Endothelial cell of umbilical vein (primary cell): ENCODE data around the gene CELA3B. TPM values are rescaled to one million over a fixed set of nuclear protein-coding genes. Genes with fewer than 3 reads are reported as not detected.

ENCODE experiments used
- BruUV-seq: library from RNA; stranded (reverse); fragments of 400-500 nt; replicated peaks from 2 replicates; lab custom pipeline; 2021; lab: Mats Ljungman, UMichigan
- CTCF ChIA-PET: fragments of 300-600, 350-600 bp; sonication (Branson Sonifier 250); formaldehyde crosslinking; loops from one replicate; lab custom pipeline; 2021; ENCODE audit warnings: antibody characterized with exemption, inconsistent platforms; lab: Charles Lee
- POLR2A ChIA-PET: fragments of 300-600, 350-600 bp; sonication (Branson Sonifier 250); formaldehyde crosslinking; loops from one replicate; lab custom pipeline; 2021; ENCODE audit warnings: antibody characterized with exemption, inconsistent platforms; lab: Charles Lee
- DNase-seq: peaks from one replicate; pipeline ENCODE4 v3.0.0-alpha.2; 2011; ENCODE audit warnings: low read depth, low spot score
- FAIRE-seq: peaks from 2 replicates; lab custom pipeline; 2011; peaks lifted over from hg19 to GRCh38; lab: Jason Lieb, UNC
- H2AFZ ChIP-seq: 2 replicates; pipeline ENCODE4 v1.6.0; 2012; ENCODE audit warnings: low read depth, low read length, control low read depth, inconsistent platforms
- H3K27ac ChIP-seq: 2 replicates; pipeline ENCODE4 v1.5.1; 2011; ENCODE audit warnings: low read depth, mild to moderate bottlenecking, control low read depth, low read length, moderate library complexity; ENCODE audit not compliant: insufficient read depth
- H3K27me3 ChIP-seq, 2 experiments: 2 replicates each; pipeline versions ENCODE4 v1.6.0 to v1.6.1; 2011; ENCODE audit warnings: low read length in 2 of 2, mixed read lengths in 1 of 2; ENCODE audit not compliant: control insufficient read depth in 2 of 2, insufficient read depth in 2 of 2
- H3K36me3 ChIP-seq, 2 experiments: 2 replicates in 1 of 2; 3 replicates in 1 of 2; pipeline ENCODE4 v1.5.1; 2011; ENCODE audit warnings: low read length in 2 of 2, mild to moderate bottlenecking in 1 of 2, moderate library complexity in 1 of 2; ENCODE audit not compliant: control insufficient read depth in 2 of 2, insufficient read depth in 2 of 2; ENCODE audit errors: extremely low read depth in 1 of 2
- H3K4me1 ChIP-seq: 3 replicates; pipeline ENCODE4 v1.5.1; 2011; ENCODE audit warnings: mild to moderate bottlenecking, low read length; ENCODE audit not compliant: control insufficient read depth, insufficient read depth; ENCODE audit errors: extremely low read depth
- H3K4me2 ChIP-seq: 2 replicates; pipeline ENCODE4 v1.6.1; 2011; ENCODE audit warnings: low read length, control low read depth, mixed read lengths; ENCODE audit not compliant: insufficient read depth
- H3K4me3 ChIP-seq, 3 experiments: fragments of 200-600 bp in 1 of 3; sonication (generic), shearing (Covaris generic) in 1 of 3; replicated peaks in 1 of 3; 2 replicates each; pipeline ENCODE4 v1.5.1; 2011 to 2016; ENCODE audit warnings: control low read depth in 3 of 3, low read length in 3 of 3, mild to moderate bottlenecking in 2 of 3, inconsistent platforms in 1 of 3, low read depth in 1 of 3, moderate library complexity in 1 of 3; ENCODE audit not compliant: insufficient read depth in 1 of 3
- H3K79me2 ChIP-seq: 2 replicates; pipeline ENCODE4 v1.6.0; 2012; ENCODE audit warnings: low read length, inconsistent platforms; ENCODE audit not compliant: control insufficient read depth, insufficient read depth
- H3K9ac ChIP-seq: replicated peaks from 2 replicates; pipeline ENCODE3; 2011; ENCODE audit warnings: low read length, control low read depth; ENCODE audit not compliant: insufficient read depth; ENCODE audit errors: extremely low read depth
- H3K9me1 ChIP-seq: replicated peaks from 3 replicates; pipeline ENCODE4 v1.6.0; 2011; ENCODE audit warnings: mild to moderate bottlenecking, low read length; ENCODE audit not compliant: control insufficient read depth, insufficient read depth; ENCODE audit errors: extremely low read depth
- H3K9me3 ChIP-seq: replicated peaks from 2 replicates; pipeline ENCODE4 v1.5.1; 2012; ENCODE audit warnings: low read length, inconsistent platforms; ENCODE audit not compliant: control insufficient read depth, insufficient read depth
- H4K20me1 ChIP-seq: replicated peaks from 2 replicates; pipeline ENCODE3; 2011; ENCODE audit warnings: mild to moderate bottlenecking, low read length; ENCODE audit not compliant: control insufficient read depth, insufficient read depth; ENCODE audit errors: extremely low read depth
- EZH2 ChIP-seq: IDR thresholded peaks from 2 replicates; pipeline ENCODE4 v1.6.1; 2012; ENCODE audit warnings: borderline replicate concordance, low read depth, mild to moderate bottlenecking, moderate library complexity, low read length, inconsistent platforms; ENCODE audit not compliant: severe bottlenecking
- FOS ChIP-seq: IDR thresholded peaks from 2 replicates; pipeline ENCODE4 v1.6.1; 2011; ENCODE audit warnings: mild to moderate bottlenecking, low read length, moderate library complexity, borderline replicate concordance; ENCODE audit not compliant: insufficient read depth
- GATA2 ChIP-seq: IDR thresholded peaks from 2 replicates; pipeline ENCODE4 v1.7.0; 2011; ENCODE audit warnings: low read depth, mild to moderate bottlenecking, moderate library complexity, mixed read lengths, low read length; ENCODE audit not compliant: insufficient read length, insufficient read depth
- JUN ChIP-seq: IDR thresholded peaks from 2 replicates; pipeline ENCODE4 v1.6.1; 2011; ENCODE audit warnings: borderline replicate concordance, low read depth; ENCODE audit not compliant: insufficient read length, insufficient read depth
- MAX ChIP-seq: IDR thresholded peaks from 2 replicates; pipeline ENCODE4 v1.6.1; 2011; ENCODE audit not compliant: insufficient read depth, insufficient read length
- MYC ChIP-seq: IDR thresholded peaks from one replicate; pipeline ENCODE4 v1.6.1; 2011; ENCODE audit warnings: mild to moderate bottlenecking, low read depth, low read length
- POLR2A ChIP-seq: IDR thresholded peaks from 2 replicates; pipeline ENCODE4 v1.6.1; 2012; ENCODE audit warnings: low read depth, mild to moderate bottlenecking, control low read depth, low read length
- POLR2AphosphoS5 ChIP-seq: IDR thresholded peaks from 2 replicates; pipeline ENCODE4 v1.6.1; 2012; ENCODE audit warnings: low read depth, mild to moderate bottlenecking, control low read depth, low read length, moderate library complexity; ENCODE audit not compliant: insufficient read depth
- dilution Hi-C: fragments of 300-500 bp; cut with MboI; formaldehyde crosslinking; loops from one replicate; pipeline ENCODE4 v1.15.0; 2019; ENCODE audit warnings: low sequenced_read_pairs; ENCODE audit not compliant: extremely low pct_ligation_motif_present
- intact Hi-C: fragments of 100-400 bp; cut with micrococcal nuclease; formaldehyde crosslinking; loops from one replicate; pipeline ENCODE4 v1.10.0; 2022
- polyA plus RNA-seq, 4 experiments: library from polyadenylated mRNA; depleted of rRNA in 3 of 4; stranded (reverse) in 3 of 4; unstranded in 1 of 4; fragments of >200 nt; gene quantifications; 2 replicates each; pipeline versions ENCODE4 v1.2.1 to v1.2.3, GENCODE V29; 2011 to 2012; ENCODE audit warnings: missing spikeins in 1 of 4
- total RNA-seq: library from RNA; stranded (reverse); gene quantifications from 2 replicates; pipeline ENCODE4 v1.2.3, GENCODE V29; 2021
- TF ChIP-seq, protein P1 (sequence below), 2 donors: IDR thresholded peaks; 1 replicate in 1 of 2; 2 replicates in 1 of 2; pipeline ENCODE4 v1.5.1; 2011; ENCODE audit warnings: low read length in 2 of 2, mild to moderate bottlenecking in 2 of 2, moderate library complexity in 2 of 2, control low read depth in 1 of 2, inconsistent platforms in 1 of 2, low read depth in 1 of 2; ENCODE audit not compliant: insufficient read depth in 1 of 2; ENCODE audit errors: extremely low read depth in 1 of 2

The CELA3B gene
- total and polyA plus RNA-seq, 2 donors (not counting 3 experiments of a cell fraction or from before 2014, with no cell fraction given) = 0.32 TPM; not detected in 1

DNA sequence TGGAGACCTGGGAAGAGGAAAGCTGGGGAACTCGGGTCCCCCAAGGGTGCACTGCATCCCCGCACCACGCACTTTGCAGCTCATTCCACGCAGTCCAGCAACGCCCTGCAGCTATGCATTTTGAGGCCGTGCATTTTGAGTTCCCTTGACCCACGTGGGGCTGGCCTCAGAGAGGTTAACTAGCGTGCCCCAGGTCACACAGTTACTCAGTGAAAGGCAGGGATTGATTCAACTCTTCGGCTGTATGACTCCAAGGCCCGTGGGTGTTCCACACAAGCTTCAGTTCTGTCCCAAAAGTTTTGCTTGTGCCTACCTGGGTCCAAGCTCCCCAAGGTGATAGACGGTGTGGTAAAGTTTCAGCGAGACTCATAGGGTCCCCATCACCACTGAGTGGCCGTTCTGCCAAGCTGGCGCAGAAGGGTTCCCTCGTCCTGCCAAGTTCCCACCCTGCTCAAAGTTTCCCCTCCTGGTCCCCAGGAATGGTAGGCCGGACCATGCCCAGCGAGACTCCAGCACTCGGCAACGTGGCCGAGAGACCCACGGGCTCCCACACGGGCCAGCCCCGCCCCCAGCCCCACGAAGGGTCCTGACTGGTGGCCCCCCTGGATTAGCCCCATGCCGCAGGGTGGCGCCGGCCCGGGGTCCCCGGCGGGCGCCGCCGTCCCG lies 40.3 kb upstream of the CELA3B start:
- Histone ChIP-seq H3K9ac (peak overlapping the region; percentile 94), H3K4me2 (peak overlapping the region; percentile 80), H3K27ac (peak overlapping the region; percentile 81), H3K9me1 (no peaks in the 10 kb centered on the region), H3K4me1 (peaks cover 57% of the 10 kb centered on the region), H3K36me3 (peaks cover 11 to 15% of the 10 kb centered on the region in 2 experiments), H3K79me2 (peaks cover 57% of the 10 kb centered on the region), H3K4me3 (peak overlapping the region; percentile 71 to 88 (median 81)), H3K9me3 (no peaks in the 10 kb centered on the region), H3K27me3 (no peaks in the 10 kb centered on the region), H2AFZ (no peak overlapping the region), H4K20me1 (no peaks in the 10 kb centered on the region)
- intact Hi-C loops = loop anchor here (5.0 kb wide), 1 partner anchor 154 kb away; the partner anchor contains the start of gene USP48
- dilution Hi-C loops = no loop called here
- FAIRE-seq (no peak), DNase-seq (no peak)
- TF ChIP-seq EZH2 = no peak
- no peak for TF ChIP-seq MAX
- TF ChIP-seq JUN = no peak
- TF ChIP-seq FOS = no peak
- no peak for TF ChIP-seq GATA2
- TF ChIP-seq MYC = no peak
- TF ChIP-seq POLR2AphosphoS5 = no peak
- no peak for TF ChIP-seq POLR2A
- TF ChIP-seq, protein P1, sequence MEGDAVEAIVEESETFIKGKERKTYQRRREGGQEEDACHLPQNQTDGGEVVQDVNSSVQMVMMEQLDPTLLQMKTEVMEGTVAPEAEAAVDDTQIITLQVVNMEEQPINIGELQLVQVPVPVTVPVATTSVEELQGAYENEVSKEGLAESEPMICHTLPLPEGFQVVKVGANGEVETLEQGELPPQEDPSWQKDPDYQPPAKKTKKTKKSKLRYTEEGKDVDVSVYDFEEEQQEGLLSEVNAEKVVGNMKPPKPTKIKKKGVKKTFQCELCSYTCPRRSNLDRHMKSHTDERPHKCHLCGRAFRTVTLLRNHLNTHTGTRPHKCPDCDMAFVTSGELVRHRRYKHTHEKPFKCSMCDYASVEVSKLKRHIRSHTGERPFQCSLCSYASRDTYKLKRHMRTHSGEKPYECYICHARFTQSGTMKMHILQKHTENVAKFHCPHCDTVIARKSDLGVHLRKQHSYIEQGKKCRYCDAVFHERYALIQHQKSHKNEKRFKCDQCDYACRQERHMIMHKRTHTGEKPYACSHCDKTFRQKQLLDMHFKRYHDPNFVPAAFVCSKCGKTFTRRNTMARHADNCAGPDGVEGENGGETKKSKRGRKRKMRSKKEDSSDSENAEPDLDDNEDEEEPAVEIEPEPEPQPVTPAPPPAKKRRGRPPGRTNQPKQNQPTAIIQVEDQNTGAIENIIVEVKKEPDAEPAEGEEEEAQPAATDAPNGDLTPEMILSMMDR (IDR thresholded peaks at IDR 0.05; ENCODE audit: extremely low read depth in 1 of 2, insufficient read depth in 1 of 2, low read depth in 1 of 2, low read length in 2 of 2) = no peak
- ChIA-PET POLR2A (interaction anchor here (0.6 to 1.8 kb wide), 5 partner anchors 8 to 36 kb away, joined by 3 to 6 read pairs (median 5); no protein-coding TSS in a partner anchor), CTCF (interaction anchor here (1.0 to 10.8 kb wide), 5 partner anchors 12 to 37 kb away, joined by 3 to 95 read pairs (median 4); no protein-coding TSS in a partner anchor)
- BruUV-seq = no TSS peak
